Measurements from ENCODE around the gene ENOSF1.

DNA sequence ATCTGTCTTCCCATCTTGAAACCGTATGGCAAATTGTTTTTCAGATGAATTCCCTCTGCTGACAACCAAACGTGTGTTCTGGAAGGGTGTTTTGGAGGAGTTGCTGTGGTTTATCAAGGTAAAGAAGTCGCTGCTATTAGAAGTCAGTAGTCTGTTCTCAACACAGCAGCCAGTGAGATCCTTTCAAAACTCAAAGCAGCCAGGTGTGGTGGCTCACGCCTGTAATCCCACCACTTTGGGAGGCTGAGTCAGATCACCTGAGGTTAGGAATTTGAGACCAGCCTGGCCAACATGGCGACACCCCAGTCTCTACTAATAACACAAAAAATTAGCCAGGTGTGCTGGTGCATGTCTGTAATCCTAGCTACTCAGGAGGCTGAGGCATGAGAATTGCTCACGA, 52.8 kb downstream of the ENOSF1 start:
- TF ChIP-seq, protein P1, sequence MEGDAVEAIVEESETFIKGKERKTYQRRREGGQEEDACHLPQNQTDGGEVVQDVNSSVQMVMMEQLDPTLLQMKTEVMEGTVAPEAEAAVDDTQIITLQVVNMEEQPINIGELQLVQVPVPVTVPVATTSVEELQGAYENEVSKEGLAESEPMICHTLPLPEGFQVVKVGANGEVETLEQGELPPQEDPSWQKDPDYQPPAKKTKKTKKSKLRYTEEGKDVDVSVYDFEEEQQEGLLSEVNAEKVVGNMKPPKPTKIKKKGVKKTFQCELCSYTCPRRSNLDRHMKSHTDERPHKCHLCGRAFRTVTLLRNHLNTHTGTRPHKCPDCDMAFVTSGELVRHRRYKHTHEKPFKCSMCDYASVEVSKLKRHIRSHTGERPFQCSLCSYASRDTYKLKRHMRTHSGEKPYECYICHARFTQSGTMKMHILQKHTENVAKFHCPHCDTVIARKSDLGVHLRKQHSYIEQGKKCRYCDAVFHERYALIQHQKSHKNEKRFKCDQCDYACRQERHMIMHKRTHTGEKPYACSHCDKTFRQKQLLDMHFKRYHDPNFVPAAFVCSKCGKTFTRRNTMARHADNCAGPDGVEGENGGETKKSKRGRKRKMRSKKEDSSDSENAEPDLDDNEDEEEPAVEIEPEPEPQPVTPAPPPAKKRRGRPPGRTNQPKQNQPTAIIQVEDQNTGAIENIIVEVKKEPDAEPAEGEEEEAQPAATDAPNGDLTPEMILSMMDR (IDR thresholded peaks at IDR 0.05): no peak
- TF ChIP-seq POLR2A (IDR thresholded peaks at IDR 0.05) (no peak), POLR2AphosphoS5 (IDR thresholded peaks at IDR 0.05; ENCODE audit: insufficient read depth in 1 of 2, low read depth in 1 of 2) (no peak)
